Endodermal cell (in vitro differentiated cells): ENCODE measurements around the gene LYSMD1. TPM values are rescaled to one million over a fixed set of nuclear protein-coding genes. Genes with fewer than 3 reads are reported as not detected.

Experiments
- DNase-seq: peaks from one replicate; pipeline ENCODE4 v3.0.0-alpha.2; 2017
- H3K27ac ChIP-seq: 2 replicates; pipeline ENCODE4 v1.5.1; 2013; ENCODE audit warnings: mild to moderate bottlenecking, low read depth, low read length, moderate library complexity
- H3K27me3 ChIP-seq: 2 replicates; pipeline ENCODE4 v1.6.1; 2013; ENCODE audit warnings: mild to moderate bottlenecking, low read length, moderate library complexity; ENCODE audit not compliant: insufficient read depth, control insufficient read depth, poor library complexity, severe bottlenecking
- H3K36me3 ChIP-seq: 2 replicates; pipeline ENCODE4 v1.7.0; 2013; ENCODE audit warnings: mild to moderate bottlenecking, low read length, moderate library complexity; ENCODE audit not compliant: control insufficient read depth, insufficient read depth
- H3K4me1 ChIP-seq: one replicate; pipeline ENCODE4 v1.7.0; 2013; ENCODE audit warnings: low read length; ENCODE audit not compliant: control insufficient read depth, insufficient read depth
- H3K4me3 ChIP-seq: 2 replicates; pipeline ENCODE4 v1.5.1; 2013; ENCODE audit warnings: mild to moderate bottlenecking, low read length, moderate library complexity
- H3K9ac ChIP-seq: 2 replicates; pipeline ENCODE4 v1.6.1; 2013; ENCODE audit warnings: mild to moderate bottlenecking, low read length, moderate library complexity; ENCODE audit not compliant: poor library complexity, severe bottlenecking; ENCODE audit errors: extremely low read depth
- H3K9me3 ChIP-seq: 2 replicates; pipeline ENCODE4 v1.6.1; 2013; ENCODE audit warnings: mild to moderate bottlenecking, low read length, moderate library complexity; ENCODE audit not compliant: control insufficient read depth
- H3K27ac Mint-ChIP-seq: 2 replicates; pipeline ENCODE4 v1.8.0; 2020; ENCODE audit warnings: mixed read lengths
- H3K27me3 Mint-ChIP-seq: 2 replicates; pipeline ENCODE4 v1.8.0; 2021; ENCODE audit warnings: mild to moderate bottlenecking, mixed read lengths; ENCODE audit not compliant: insufficient read depth
- H3K36me3 Mint-ChIP-seq: 2 replicates; pipeline ENCODE4 v1.8.0; 2020; ENCODE audit warnings: low read depth, mixed read lengths
- H3K4me1 Mint-ChIP-seq: 2 replicates; pipeline ENCODE4 v1.8.0; 2020; ENCODE audit warnings: mixed read lengths
- H3K4me3 Mint-ChIP-seq: 2 replicates; pipeline ENCODE4 v1.8.0; 2020; ENCODE audit warnings: mild to moderate bottlenecking, moderate library complexity, mixed read lengths
- H3K9me3 Mint-ChIP-seq: 2 replicates; pipeline ENCODE4 v1.8.0; 2020; ENCODE audit warnings: mild to moderate bottlenecking, mixed read lengths
- CTCF ChIP-seq: fragments of 200-600 bp; sonication (generic); conservative IDR thresholded peaks from 2 replicates; pipeline ENCODE4 v1.5.0; 2021; ENCODE audit warnings: antibody characterized with exemption, mild to moderate bottlenecking
- WGBS, 2 experiments: methylation state at CpG; one replicate each; pipeline versions ENCODE4 v1.1.5 to v1.1.7; 2013; ENCODE audit warnings: missing lambda C conversion rate in 2 of 2, mixed read lengths in 1 of 2; ENCODE audit not compliant: insufficient coverage in 1 of 2, insufficient read length in 1 of 2; 5-methylcytosine and 5-hydroxymethylcytosine counted together
- total RNA-seq, 2 donors: library from RNA; stranded (reverse); fragmentation: NEBNext Ultra II Directional in 1 of 2; extraction: Animal tissue kit (Norgen Biotek cat#: 25700) in 1 of 2; gene quantifications; 2 replicates in 1 of 2; 3 replicates in 1 of 2; pipeline ENCODE4 v1.2.1, GENCODE V29; 2021

Gene LYSMD1
- total RNA-seq, 2 donors from 2014 or later: 9.1 to 13.0 TPM

GRCh38 chr1:151113877-151114276 lies 51.8 kb downstream of the LYSMD1 start:
- no peaks in the 10 kb centered on the region for H3K27me3 ChIP-seq
- no peaks in the 10 kb centered on the region for H3K4me1 Mint-ChIP-seq
- no peaks in the 10 kb centered on the region for H3K36me3 ChIP-seq
- no peaks in the 10 kb centered on the region for H3K9me3 Mint-ChIP-seq
- H3K27me3 Mint-ChIP-seq: no peaks in the 10 kb centered on the region
- H3K27ac ChIP-seq: no peak overlapping the region
- H3K27ac Mint-ChIP-seq: no peak overlapping the region
- TF ChIP-seq CTCF: no peak
- no peak overlapping the region for H3K4me3 Mint-ChIP-seq
- DNase-seq: no peak
- 92 to 100% methylated on average over 2 to 5 of the region's 5 CpGs for WGBS, 2 experiments
- H3K36me3 Mint-ChIP-seq: peaks cover 4% of the 10 kb centered on the region
- no peaks in the 10 kb centered on the region for H3K4me1 ChIP-seq
- no peak overlapping the region for H3K4me3 ChIP-seq
- no peaks in the 10 kb centered on the region for H3K9me3 ChIP-seq
- H3K9ac ChIP-seq: no peak overlapping the region

Other genes with a start within 250 kb of the LYSMD1 start
- 10 to 100 TPM; 68.6 to 73.5 TPM for gene SETDB1, start 239.5 kb downstream of the LYSMD1 start, total RNA-seq
- gene CERS2, start 191.1 kb downstream of the LYSMD1 start, total RNA-seq: 100 to 1,000 TPM; 143 to 183 TPM
- not detected for gene ANXA9, start 183.6 kb downstream of the LYSMD1 start, total RNA-seq
- gene MINDY1, start 159.0 kb downstream of the LYSMD1 start, total RNA-seq: 10 to 100 TPM in 1 of 2 donors, 1 to 10 TPM in 1; 8.6 to 10.8 TPM
- 10 to 100 TPM; 23.8 to 29.3 TPM for gene PRUNE1, start 157.5 kb downstream of the LYSMD1 start, total RNA-seq
- 1 to 10 TPM; 1.6 to 2.9 TPM for gene BNIPL, start 129.3 kb downstream of the LYSMD1 start, total RNA-seq
- gene C1orf56, start 118.2 kb downstream of the LYSMD1 start, total RNA-seq: 1 to 10 TPM; 4.7 to 6.6 TPM
- 10 to 100 TPM; 69.8 to 74.5 TPM for gene CDC42SE1, start 106.3 kb downstream of the LYSMD1 start, total RNA-seq
- gene MLLT11, start 105.5 kb downstream of the LYSMD1 start, total RNA-seq: 10 to 100 TPM; 16.5 to 19.2 TPM
- gene GABPB2, start 95.1 kb downstream of the LYSMD1 start, total RNA-seq: 1 to 10 TPM; 7.5 to 7.7 TPM
- 10 to 100 TPM; 23.8 to 26.5 TPM for gene SEMA6C, start 19.3 kb downstream of the LYSMD1 start, total RNA-seq
- not detected for gene TNFAIP8L2, start 9.3 kb downstream of the LYSMD1 start, total RNA-seq
- gene SCNM1, start 242 bp upstream of the LYSMD1 start, total RNA-seq: 10 to 100 TPM; 41.1 to 44.8 TPM
- gene TMOD4, start 10.1 kb upstream of the LYSMD1 start, total RNA-seq: 1 to 10 TPM; 1.0 to 1.9 TPM
- 100 to 1,000 TPM in 1 of 2 donors, 10 to 100 TPM in 1; 79.4 to 103 TPM for gene VPS72, start 24.3 kb upstream of the LYSMD1 start, total RNA-seq
- 100 to 1,000 TPM; 102 to 144 TPM for gene PIP5K1A, start 32.6 kb upstream of the LYSMD1 start, total RNA-seq
- 100 to 1,000 TPM; 188 to 205 TPM for gene PSMD4, start 88.8 kb upstream of the LYSMD1 start, total RNA-seq
- 10 to 100 TPM; 43.0 to 49.8 TPM for gene ZNF687, start 116.4 kb upstream of the LYSMD1 start, total RNA-seq
- gene PI4KB, start 161.5 kb upstream of the LYSMD1 start, total RNA-seq: 10 to 100 TPM; 34.3 to 37.5 TPM
- 10 to 100 TPM; 57.7 to 72.1 TPM for gene RFX5, start 181.3 kb upstream of the LYSMD1 start, total RNA-seq
- 10 to 100 TPM; 35.4 to 39.2 TPM for gene SELENBP1, start 206.8 kb upstream of the LYSMD1 start, total RNA-seq
- 100 to 1,000 TPM; 327 to 333 TPM for gene PSMB4, start 233.7 kb upstream of the LYSMD1 start, total RNA-seq